ENCODE measurements around the gene CDCA8. TPM values are rescaled to one million over a fixed set of nuclear protein-coding genes. Genes with fewer than 3 reads are reported as not detected.

CDCA8 gene
- total and polyA plus RNA-seq, 2 donors (not counting 3 experiments of a cell fraction or from before 2014, with no cell fraction given), result 38.5 to 45.7 TPM

- dilution Hi-C loops (cut with MboI; ENCODE audit: extremely low pct_ligation_motif_present, low sequenced_read_pairs), result no loop called here
Observed at GRCh38 chr1:37720231-37721130, 28.2 kb downstream of the CDCA8 start.

More at GRCh38 chr1:37720231-37721130, 28.2 kb downstream of the CDCA8 start:
- H3K4me1 ChIP-seq (ENCODE audit: control insufficient read depth, extremely low read depth, insufficient read depth, low read length), result no peaks in the 10 kb centered on the region
- H3K36me3 ChIP-seq (ENCODE audit: control insufficient read depth in 2 of 2, extremely low read depth in 1 of 2, insufficient read depth in 2 of 2, low read length in 2 of 2), result no peaks in the 10 kb centered on the region
- H3K27me3 ChIP-seq (ENCODE audit: control insufficient read depth in 2 of 2, insufficient read depth in 2 of 2, low read length in 2 of 2), result no peaks in the 10 kb centered on the region
- CTCF ChIA-PET, result no interaction called here
- no peak overlapping the region for H3K4me2 ChIP-seq (ENCODE audit: insufficient read depth, low read length)
- no peak overlapping the region for H2AFZ ChIP-seq (ENCODE audit: low read depth, low read length)
- intact Hi-C loops (cut with micrococcal nuclease), result no loop called here
- no TSS peak for BruUV-seq (replicated peaks)
- H4K20me1 ChIP-seq (replicated peaks; ENCODE audit: control insufficient read depth, extremely low read depth, insufficient read depth, low read length), result no peaks in the 10 kb centered on the region
- FAIRE-seq (no peak), DNase-seq (ENCODE audit: low read depth, low spot score) (no peak)
- POLR2A ChIA-PET, result no interaction called here
- no peaks in the 10 kb centered on the region for H3K9me1 ChIP-seq (replicated peaks; ENCODE audit: control insufficient read depth, extremely low read depth, insufficient read depth, low read length)
- no peaks in the 10 kb centered on the region for H3K79me2 ChIP-seq (ENCODE audit: control insufficient read depth, insufficient read depth, low read length)
- no peak overlapping the region for H3K27ac ChIP-seq (ENCODE audit: insufficient read depth, low read depth, low read length)
- no peak overlapping the region for H3K4me3 ChIP-seq (replicated peaks in 1 of 3; ENCODE audit: insufficient read depth in 1 of 3, low read depth in 1 of 3, low read length in 3 of 3)
- H3K9me3 ChIP-seq (replicated peaks; ENCODE audit: control insufficient read depth, insufficient read depth, low read length), result no peaks in the 10 kb centered on the region
- TF ChIP-seq MYC (IDR thresholded peaks at IDR 0.05; ENCODE audit: low read depth, low read length) (no peak), POLR2AphosphoS5 (IDR thresholded peaks at IDR 0.05; ENCODE audit: insufficient read depth, low read depth, low read length) (no peak), CTCF (IDR thresholded peaks at IDR 0.05; ENCODE audit: extremely low read depth in 1 of 2, insufficient read depth in 1 of 2, low read depth in 1 of 2, low read length in 2 of 2) (no peak), POLR2A (IDR thresholded peaks at IDR 0.05; ENCODE audit: low read depth, low read length) (no peak), FOS (IDR thresholded peaks at IDR 0.05; ENCODE audit: borderline replicate concordance, insufficient read depth, low read length) (no peak), GATA2 (IDR thresholded peaks at IDR 0.05; ENCODE audit: insufficient read depth, insufficient read length, low read depth, low read length) (no peak), EZH2 (IDR thresholded peaks at IDR 0.05; ENCODE audit: borderline replicate concordance, low read depth, low read length, severe bottlenecking) (no peak), JUN (IDR thresholded peaks at IDR 0.05; ENCODE audit: borderline replicate concordance, insufficient read depth, insufficient read length, low read depth) (no peak)
- TF ChIP-seq, protein P1, sequence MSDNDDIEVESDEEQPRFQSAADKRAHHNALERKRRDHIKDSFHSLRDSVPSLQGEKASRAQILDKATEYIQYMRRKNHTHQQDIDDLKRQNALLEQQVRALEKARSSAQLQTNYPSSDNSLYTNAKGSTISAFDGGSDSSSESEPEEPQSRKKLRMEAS (IDR thresholded peaks at IDR 0.05; ENCODE audit: insufficient read depth, insufficient read length), result no peak
- H3K9ac ChIP-seq (replicated peaks; ENCODE audit: extremely low read depth, insufficient read depth, low read length), result no peak overlapping the region

Measured in endothelial cell of umbilical vein (primary cell).